GM19438 (cell line): ENCODE data around the gene ELP5.
A peak's percentile ranks its signal among the peaks of the same experiment; 100 is the strongest.

ENCODE experiments used
- ATAC-seq: cut with Tn5 transposase; IDR thresholded peaks from one replicate; pipeline ENCODE4 v1.9.1; 2021; ENCODE audit warnings: low read depth; ENCODE audit not compliant: unreplicated experiment

ELP5 gene

DNA sequence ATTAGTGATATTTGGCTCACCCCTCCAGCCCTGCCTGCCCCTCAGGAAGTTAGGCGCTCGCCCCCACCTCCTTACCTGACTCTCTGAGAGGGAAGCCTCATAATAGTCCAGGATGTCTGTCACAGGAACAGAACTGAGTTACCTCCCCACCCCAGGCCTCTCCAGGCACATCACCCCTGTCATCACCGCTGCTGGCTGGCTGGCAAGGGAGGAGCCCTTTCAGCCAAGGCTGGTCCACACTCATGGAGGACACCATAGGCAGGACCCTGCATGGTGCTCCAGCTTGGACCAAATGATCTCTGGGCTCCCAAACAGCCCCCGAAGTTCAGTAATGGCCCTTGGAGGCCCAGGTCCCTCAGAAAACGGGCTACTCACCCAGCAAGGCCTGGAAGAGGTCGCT lies 33.8 kb upstream of the ELP5 start:
- no peak for ATAC-seq

GRCh38 chr17:7218758-7219157 lies 33.3 kb upstream of the ELP5 start:
- ATAC-seq: no peak

- ATAC-seq: no peak
Measured at GRCh38 chr17:7219229-7219811, 32.7 kb upstream of the ELP5 start.

DNA sequence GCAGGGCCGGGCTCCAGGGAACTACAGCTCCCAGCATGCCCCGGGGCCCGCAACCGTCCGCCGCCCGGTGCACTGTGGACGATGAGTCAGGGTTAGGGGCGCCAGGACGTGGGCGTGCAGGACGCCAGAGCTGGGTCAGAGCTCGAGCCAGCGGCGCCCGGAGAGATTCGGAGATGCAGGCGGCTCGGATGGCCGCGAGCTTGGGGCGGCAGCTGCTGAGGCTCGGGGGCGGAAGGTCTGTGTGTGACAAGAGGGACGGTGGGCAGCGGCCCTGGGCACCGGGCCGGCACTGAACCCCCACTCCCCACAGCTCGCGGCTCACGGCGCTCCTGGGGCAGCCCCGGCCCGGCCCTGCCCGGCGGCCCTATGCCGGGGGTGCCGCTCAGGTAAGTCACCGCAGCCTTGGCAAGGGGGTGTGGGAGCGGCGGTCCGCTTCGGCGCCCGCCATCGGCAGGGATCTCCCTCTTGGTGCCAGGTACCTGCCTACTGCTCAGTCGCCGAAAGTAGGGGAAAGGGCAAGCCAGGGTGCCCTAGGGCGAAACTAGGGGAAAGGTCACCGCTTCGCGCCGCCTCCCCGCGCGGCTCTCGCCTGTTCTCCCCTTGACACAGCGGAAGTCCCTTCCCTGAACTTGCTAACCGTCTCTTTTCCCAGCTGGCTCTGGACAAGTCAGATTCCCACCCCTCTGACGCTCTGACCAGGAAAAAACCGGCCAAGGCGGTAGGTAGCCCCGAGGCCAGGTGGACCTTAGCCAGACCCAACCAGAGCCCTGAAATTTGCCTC lies 32.0 kb upstream of the ELP5 start, which contains the start of the genes ACADVL and DLG4:
Gene ACADVL, plus strand, starts transcription at position 127 of the 781 bp plus-strand sequence. Its CDS starts 47 bp downstream, at position 174.
Gene DLG4, minus strand, starts transcription at position 25 of the 781 bp plus-strand sequence.
- peak; percentile 53 for ATAC-seq

- ATAC-seq: no peak
Measured at GRCh38 chr17:7220593-7221277, 31.3 kb upstream of the ELP5 start.

DNA sequence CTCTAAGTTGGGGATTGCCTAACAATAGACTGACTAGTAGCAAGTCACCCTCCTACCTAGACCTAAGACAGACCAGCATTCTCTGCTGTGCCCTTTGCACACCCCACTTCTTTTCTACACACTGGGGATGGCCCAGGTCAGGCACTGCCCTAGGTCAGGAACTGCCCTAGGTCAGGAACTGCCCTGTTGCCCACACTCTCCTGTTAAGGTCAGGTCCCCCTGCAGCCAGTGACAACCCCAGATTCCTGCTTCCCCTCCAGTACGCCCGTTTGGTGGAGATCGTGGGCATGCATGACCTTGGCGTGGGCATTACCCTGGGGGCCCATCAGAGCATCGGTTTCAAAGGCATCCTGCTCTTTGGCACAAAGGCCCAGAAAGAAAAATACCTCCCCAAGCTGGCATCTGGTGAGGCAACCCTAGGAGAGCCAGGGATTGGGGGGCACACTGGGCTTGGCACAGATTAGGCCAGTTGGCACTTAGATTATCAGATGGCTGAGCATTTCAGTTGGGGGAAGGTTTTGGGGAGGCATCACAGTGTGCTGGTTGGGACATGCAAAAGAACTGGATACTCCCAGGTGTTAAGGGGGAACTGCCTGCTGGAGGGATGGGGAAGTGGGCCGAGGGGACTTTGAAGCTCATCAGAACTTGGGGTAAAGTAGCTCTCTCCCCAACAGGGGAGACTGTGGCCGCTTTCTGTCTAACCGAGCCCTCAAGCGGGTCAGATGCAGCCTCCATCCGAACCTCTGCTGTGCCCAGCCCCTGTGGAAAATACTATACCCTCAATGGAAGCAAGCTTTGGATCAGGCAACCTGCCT lies 30.5 kb upstream of the ELP5 start:
- ATAC-seq: no peak

DNA sequence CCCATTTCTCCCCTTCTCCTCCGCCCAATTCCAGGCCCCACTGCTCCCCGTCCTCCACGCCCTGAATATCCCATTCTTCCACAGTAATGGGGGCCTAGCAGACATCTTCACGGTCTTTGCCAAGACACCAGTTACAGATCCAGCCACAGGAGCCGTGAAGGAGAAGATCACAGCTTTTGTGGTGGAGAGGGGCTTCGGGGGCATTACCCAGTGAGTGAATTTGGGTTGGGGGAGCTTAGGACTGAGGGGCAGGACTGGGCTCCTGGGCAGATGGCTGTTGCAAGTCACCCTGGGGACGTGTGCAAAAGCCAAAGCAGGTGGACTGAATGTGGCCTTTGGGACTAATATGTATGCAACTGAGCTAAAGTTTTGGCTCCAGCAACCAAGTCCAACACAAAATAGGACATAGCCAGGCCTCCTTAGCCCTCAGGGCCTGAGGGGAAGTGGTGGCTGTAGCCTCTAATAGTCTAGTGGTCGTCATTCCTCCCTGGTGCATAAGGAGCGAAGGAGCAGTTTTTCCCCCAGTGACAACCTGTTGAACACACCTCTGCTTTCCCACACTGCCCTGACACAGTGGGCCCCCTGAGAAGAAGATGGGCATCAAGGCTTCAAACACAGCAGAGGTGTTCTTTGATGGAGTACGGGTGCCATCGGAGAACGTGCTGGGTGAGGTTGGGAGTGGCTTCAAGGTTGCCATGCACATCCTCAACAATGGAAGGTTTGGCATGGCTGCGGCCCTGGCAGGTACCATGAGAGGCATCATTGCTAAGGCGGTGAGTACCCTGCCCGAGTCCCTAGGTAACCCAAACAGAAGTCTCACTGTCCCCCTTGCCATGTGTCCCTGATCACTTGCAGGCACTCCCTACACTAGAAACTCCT lies 29.7 kb upstream of the ELP5 start:
- ATAC-seq: no peak

DNA sequence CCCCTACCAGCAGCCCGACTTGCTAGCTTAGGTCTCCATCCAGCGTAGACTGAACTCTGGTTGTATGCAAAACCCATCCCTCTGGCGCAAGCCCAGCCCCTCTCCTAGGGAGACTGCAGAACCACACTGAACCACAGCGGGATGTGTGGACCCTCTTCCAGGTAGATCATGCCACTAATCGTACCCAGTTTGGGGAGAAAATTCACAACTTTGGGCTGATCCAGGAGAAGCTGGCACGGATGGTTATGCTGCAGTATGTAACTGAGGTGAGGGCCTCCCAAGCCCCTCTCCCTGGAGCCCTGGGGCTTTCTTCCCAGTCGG lies 29.1 kb upstream of the ELP5 start:
- ATAC-seq: no peak

DNA sequence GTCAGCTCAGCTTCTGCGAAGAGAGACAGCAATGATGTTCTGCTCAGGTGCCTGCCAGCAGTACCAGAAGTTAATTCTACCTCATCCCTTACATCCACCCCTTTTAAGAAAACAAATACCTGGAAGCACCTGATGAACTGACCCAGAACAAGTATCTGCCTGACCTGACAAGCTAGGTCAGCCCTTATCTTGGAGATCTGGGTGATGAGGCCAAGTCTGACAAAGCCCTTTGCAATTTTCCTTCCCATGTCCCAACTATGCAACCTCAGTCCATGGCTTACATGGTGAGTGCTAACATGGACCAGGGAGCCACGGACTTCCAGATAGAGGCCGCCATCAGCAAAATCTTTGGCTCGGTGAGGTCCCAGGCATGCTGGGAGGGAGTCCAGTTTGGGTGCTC lies 28.6 kb upstream of the ELP5 start:
- ATAC-seq: no peak

- no peak for ATAC-seq
Measured at GRCh38 chr17:7224110-7224509, 27.9 kb upstream of the ELP5 start.

GRCh38 chr17:7224661-7225111 lies 27.3 kb upstream of the ELP5 start:
- ATAC-seq: no peak

- no peak for ATAC-seq
Measured at GRCh38 chr17:7225711-7226331, 26.2 kb upstream of the ELP5 start.

- ATAC-seq: no peak
Measured at GRCh38 chr17:7226721-7227710, 25.0 kb upstream of the ELP5 start.

- ATAC-seq: no peak
Measured at GRCh38 chr17:7228920-7229319, 23.1 kb upstream of the ELP5 start.

DNA sequence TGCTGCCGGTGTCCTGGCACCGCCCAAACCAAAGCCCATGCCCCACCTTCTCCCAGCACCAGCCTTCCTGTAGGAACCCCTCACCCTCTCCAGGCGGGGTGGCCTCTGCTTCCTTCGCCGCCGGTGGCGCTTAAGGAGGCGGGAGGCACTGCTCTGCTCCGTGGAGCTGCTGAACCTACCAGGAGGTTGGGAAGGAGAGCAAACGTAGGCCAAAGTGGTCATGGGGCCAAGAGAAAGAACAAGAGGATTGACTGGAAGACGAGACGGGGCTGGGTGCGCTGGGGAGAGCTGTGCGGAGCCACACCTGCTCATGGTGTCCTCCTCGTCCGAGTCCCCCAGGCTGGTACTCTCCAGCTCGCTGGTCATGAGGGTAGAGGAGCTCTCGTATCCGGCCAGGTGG lies 22.5 kb upstream of the ELP5 start:
- no peak for ATAC-seq

DNA sequence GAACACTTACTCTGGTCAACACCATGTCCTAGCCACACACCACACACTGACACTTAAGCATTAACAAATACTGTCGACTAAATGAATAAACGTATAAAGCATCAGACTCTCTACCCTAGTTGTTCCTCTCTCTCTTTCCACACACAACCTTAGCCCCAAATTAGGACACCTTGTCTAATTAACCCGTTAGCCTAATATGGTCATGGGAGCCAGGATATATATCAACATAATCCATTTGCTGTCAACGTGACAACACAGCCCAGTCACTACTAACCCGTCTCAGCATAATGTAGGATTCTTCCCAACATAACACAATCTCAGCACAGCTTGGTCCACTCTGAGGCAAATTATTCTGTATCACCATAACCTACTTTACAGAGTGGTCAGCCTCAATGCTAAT lies 19.9 kb upstream of the ELP5 start:
- no peak for ATAC-seq

GRCh38 chr17:7233701-7234082 lies 18.3 kb upstream of the ELP5 start:
- no peak for ATAC-seq
